ENCODE results near the gene TBL1XR1.

DNA sequence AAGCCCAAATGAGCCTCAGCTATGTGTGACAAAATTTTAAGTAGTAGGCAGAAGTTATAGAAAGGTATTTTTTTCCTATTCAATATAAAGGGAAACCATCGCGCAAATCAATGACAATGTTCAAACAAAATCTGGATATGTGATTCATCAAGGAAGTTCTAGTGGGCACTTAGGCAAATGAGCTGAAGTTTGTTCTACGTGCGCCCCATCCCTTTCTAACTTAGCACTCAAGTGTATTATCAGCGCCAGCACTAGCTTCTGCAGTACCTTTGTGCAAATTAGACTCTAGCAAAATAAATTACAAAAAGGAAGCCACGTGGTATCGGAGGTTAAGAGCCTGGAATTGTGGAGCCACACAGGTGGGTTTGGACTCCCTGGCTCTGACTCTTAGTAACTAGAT is 91.1 kb downstream of the TBL1XR1 start:
- TF ChIP-seq, protein P1, sequence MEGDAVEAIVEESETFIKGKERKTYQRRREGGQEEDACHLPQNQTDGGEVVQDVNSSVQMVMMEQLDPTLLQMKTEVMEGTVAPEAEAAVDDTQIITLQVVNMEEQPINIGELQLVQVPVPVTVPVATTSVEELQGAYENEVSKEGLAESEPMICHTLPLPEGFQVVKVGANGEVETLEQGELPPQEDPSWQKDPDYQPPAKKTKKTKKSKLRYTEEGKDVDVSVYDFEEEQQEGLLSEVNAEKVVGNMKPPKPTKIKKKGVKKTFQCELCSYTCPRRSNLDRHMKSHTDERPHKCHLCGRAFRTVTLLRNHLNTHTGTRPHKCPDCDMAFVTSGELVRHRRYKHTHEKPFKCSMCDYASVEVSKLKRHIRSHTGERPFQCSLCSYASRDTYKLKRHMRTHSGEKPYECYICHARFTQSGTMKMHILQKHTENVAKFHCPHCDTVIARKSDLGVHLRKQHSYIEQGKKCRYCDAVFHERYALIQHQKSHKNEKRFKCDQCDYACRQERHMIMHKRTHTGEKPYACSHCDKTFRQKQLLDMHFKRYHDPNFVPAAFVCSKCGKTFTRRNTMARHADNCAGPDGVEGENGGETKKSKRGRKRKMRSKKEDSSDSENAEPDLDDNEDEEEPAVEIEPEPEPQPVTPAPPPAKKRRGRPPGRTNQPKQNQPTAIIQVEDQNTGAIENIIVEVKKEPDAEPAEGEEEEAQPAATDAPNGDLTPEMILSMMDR (IDR thresholded peaks at IDR 0.05; ENCODE audit: extremely low read depth in 1 of 2, insufficient read depth in 1 of 2, low read depth in 1 of 2, low read length in 2 of 2) = no peak
- no peak for TF ChIP-seq MYC (IDR thresholded peaks at IDR 0.05; ENCODE audit: low read depth, low read length)

All from endothelial cell of umbilical vein (primary cell).